CD8-positive, alpha-beta memory T cell (primary cell): Measurements from ENCODE around the gene CSK. TPM values are rescaled to one million over a fixed set of nuclear protein-coding genes. Genes with fewer than 3 reads are reported as not detected.

Experiments
- polyA plus RNA-seq: library from polyadenylated mRNA; unstranded; fragments of 300-500 nt; fragmentation: Illumina TruSeq; gene quantifications from one replicate; pipeline ENCODE4 v1.2.3, GENCODE V29; 2021
- total RNA-seq, 2 experiments: library from RNA; stranded (reverse); gene quantifications; one replicate each; pipeline ENCODE4 v1.2.3, GENCODE V29; 2021

Gene CSK
- total and polyA plus RNA-seq, 3 experiments from 2014 or later = 154 to 294 (median 288) TPM

Other genes starting within 250 kb of the CSK start
- 10 to 100 TPM; 30.1 to 31.1 TPM for gene ARID3B, start 240.9 kb upstream of the CSK start, total RNA-seq
- 13.0 TPM for gene ARID3B, start 240.9 kb upstream of the CSK start, polyA plus RNA-seq
- gene CLK3, start 166.2 kb upstream of the CSK start, total RNA-seq = 100 to 1,000 TPM in 1 of 2 experiments, 10 to 100 TPM in 1; 96.8 to 101 TPM
- gene CLK3, start 166.2 kb upstream of the CSK start, polyA plus RNA-seq = 84.7 TPM
- gene EDC3, start 86.1 kb upstream of the CSK start, total RNA-seq = 10 to 100 TPM; 50.9 to 52.0 TPM
- 29.9 TPM for gene EDC3, start 86.1 kb upstream of the CSK start, polyA plus RNA-seq
- 1 to 10 TPM; 2.4 to 2.6 TPM for gene CYP1A1, start 56.6 kb upstream of the CSK start, total RNA-seq
- gene CYP1A1, start 56.6 kb upstream of the CSK start, polyA plus RNA-seq = 0.09 TPM
- not detected for gene CYP1A2, start 33.2 kb upstream of the CSK start, total RNA-seq
- not detected for gene CYP1A2, start 33.2 kb upstream of the CSK start, polyA plus RNA-seq
- under 1 TPM in 1 of 2 experiments, not detected in 1; 0.27 TPM for gene LMAN1L, start 30.8 kb downstream of the CSK start, total RNA-seq
- not detected for gene LMAN1L, start 30.8 kb downstream of the CSK start, polyA plus RNA-seq
- gene CPLX3, start 44.5 kb downstream of the CSK start, total RNA-seq = not detected
- not detected for gene CPLX3, start 44.5 kb downstream of the CSK start, polyA plus RNA-seq
- 10 to 100 TPM; 53.9 to 60.1 TPM for gene ULK3, start 61.1 kb downstream of the CSK start, total RNA-seq
- 43.1 TPM for gene ULK3, start 61.1 kb downstream of the CSK start, polyA plus RNA-seq
- 10 to 100 TPM; 82.8 to 84.2 TPM for gene SCAMP2, start 91.3 kb downstream of the CSK start, total RNA-seq
- gene SCAMP2, start 91.3 kb downstream of the CSK start, polyA plus RNA-seq = 154 TPM
- 10 to 100 TPM; 40.4 to 43.0 TPM for gene MPI, start 108.0 kb downstream of the CSK start, total RNA-seq
- gene MPI, start 108.0 kb downstream of the CSK start, polyA plus RNA-seq = 61.1 TPM
- gene FAM219B, start 124.8 kb downstream of the CSK start, total RNA-seq = 10 to 100 TPM; 45.0 to 47.7 TPM
- gene FAM219B, start 124.8 kb downstream of the CSK start, polyA plus RNA-seq = 32.3 TPM
- gene COX5A, start 156.0 kb downstream of the CSK start, total RNA-seq = 100 to 1,000 TPM; 326 to 362 TPM
- 351 TPM for gene COX5A, start 156.0 kb downstream of the CSK start, polyA plus RNA-seq
- gene RPP25, start 174.7 kb downstream of the CSK start, total RNA-seq = 1 to 10 TPM; 6.1 to 7.4 TPM
- 2.5 TPM for gene RPP25, start 174.7 kb downstream of the CSK start, polyA plus RNA-seq
- 1 to 10 TPM in 1 of 2 experiments, under 1 TPM in 1; 0.74 to 1.1 TPM for gene SCAMP5, start 213.5 kb downstream of the CSK start, total RNA-seq
- 0.16 TPM for gene SCAMP5, start 213.5 kb downstream of the CSK start, polyA plus RNA-seq
- 10 to 100 TPM; 35.5 to 39.2 TPM for gene PPCDC, start 241.5 kb downstream of the CSK start, total RNA-seq
- gene PPCDC, start 241.5 kb downstream of the CSK start, polyA plus RNA-seq = 12.8 TPM